Activated naive CD8-positive, alpha-beta T cell treated with anti-CD3 and anti-CD28 coated beads, Interleukin-2, amount 50 U/mL, for 24 hours (primary cell): ENCODE results near the gene ADAMTSL4.
"Not testable (repeated sequence)": the region's sequence is repeated elsewhere in the genome, so short reads cannot be mapped to it uniquely, and the experiment has no call there.

ENCODE experiments used
- ATAC-seq: fragments of 150-1000 bp; cut with Tn5 transposase; one replicate; pipeline ENCODE4 v1.10.0; 2021
- DNase-seq: peaks from one replicate; pipeline ENCODE4 v3.0.0; 2021
- H3K27ac Mint-ChIP-seq: one replicate; pipeline ENCODE4 v1.8.0; 2021; ENCODE audit warnings: mild to moderate bottlenecking, mixed read lengths
- H3K27me3 Mint-ChIP-seq: one replicate; pipeline ENCODE4 v1.8.0; 2021; ENCODE audit warnings: mixed read lengths
- H3K36me3 Mint-ChIP-seq: one replicate; pipeline ENCODE4 v1.8.0; 2021; ENCODE audit warnings: low read depth, mixed read lengths
- H3K4me1 Mint-ChIP-seq: one replicate; pipeline ENCODE4 v1.8.0; 2021; ENCODE audit warnings: mixed read lengths
- H3K4me3 Mint-ChIP-seq: one replicate; pipeline ENCODE4 v1.8.0; 2021; ENCODE audit warnings: mild to moderate bottlenecking, moderate library complexity, mixed read lengths
- H3K9me3 Mint-ChIP-seq: one replicate; pipeline ENCODE4 v1.8.0; 2021; ENCODE audit warnings: mixed read lengths

ADAMTSL4 gene

DNA sequence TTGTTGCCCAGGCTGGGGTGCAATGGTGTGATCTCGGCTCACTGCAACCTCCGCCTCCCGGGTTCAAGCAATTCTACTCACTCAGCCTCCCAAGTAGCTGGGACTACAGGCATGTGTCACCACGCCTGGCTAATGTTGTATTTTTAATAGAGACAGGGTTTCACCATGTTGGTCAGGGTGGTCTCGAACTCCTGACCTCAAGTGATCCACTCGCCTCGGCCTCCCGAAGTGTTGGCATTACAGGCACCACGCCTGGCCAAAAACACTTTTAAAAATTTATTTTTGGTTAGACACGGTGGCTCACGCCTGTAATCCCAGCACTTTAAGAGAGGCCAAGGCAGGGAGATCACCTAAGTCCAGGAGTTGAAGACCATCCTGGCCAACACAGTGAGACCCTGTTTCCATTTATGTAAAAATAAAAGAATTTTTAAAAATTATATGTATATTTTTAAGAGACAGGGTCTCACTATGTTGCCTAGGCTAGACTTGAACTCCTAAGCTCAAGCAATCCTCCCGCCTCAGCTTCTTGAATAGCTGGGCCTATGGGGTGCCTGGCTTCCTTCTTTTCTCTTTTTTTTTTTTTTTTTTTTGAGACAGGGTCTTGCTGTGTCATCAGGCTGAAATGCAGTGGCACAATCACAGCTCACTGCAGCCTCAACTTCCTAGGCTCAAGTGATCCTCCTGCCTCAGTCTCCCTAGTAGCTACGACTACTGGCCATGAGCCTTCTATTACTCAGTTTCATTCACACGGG, 16.2 kb downstream of the ADAMTSL4 start:
- ATAC-seq, H3K27me3 Mint-ChIP-seq, H3K9me3 Mint-ChIP-seq, H3K4me3 Mint-ChIP-seq, DNase-seq: not testable (repeated sequence)
- peak overlapping the region; percentile 98 for H3K27ac Mint-ChIP-seq
- H3K4me1 Mint-ChIP-seq, result peaks cover 87% of the 10 kb centered on the region
- H3K36me3 Mint-ChIP-seq, result peaks cover 13% of the 10 kb centered on the region

DNA sequence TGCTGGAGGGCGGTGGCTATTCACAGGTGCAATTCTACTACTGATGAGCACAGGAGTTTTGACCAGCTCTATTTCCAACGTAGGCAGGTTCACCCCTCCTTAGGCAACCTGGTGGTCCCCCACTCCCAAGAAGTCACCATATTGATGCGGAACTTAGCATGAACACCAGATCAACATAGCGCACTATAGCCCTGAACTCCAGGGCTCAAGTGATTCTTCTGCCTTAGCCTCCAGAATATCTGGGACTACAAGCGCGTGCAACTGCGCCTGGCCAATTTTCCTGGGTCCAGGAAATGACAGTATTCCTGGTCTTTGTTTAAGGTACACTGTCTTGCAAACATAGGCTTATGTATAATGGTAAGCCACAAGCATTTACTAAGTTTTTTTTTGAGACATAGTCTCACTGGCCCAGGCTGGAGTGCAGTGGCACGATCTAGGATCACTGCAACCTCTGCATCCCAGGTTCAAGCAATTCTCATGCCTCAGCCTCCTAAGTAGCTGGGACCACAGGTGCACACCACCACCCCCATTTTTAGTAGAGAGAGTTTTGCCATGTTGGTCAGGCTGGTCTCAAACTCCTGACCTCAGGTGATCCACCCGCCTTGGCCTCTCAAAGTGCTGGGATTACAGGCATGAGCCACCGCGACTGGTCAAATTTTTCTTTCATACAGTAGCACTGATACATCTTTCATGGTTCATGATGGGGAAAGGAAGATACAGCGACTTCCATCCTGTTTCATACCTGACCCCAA, 17.6 kb downstream of the ADAMTSL4 start:
- H3K9me3 Mint-ChIP-seq, result no peaks in the 10 kb centered on the region
- peak overlapping the region; percentile 97 for H3K27ac Mint-ChIP-seq
- no peak for ATAC-seq
- H3K4me1 Mint-ChIP-seq, result peaks cover 93% of the 10 kb centered on the region
- H3K36me3 Mint-ChIP-seq, result peaks cover 25% of the 10 kb centered on the region
- no peaks in the 10 kb centered on the region for H3K27me3 Mint-ChIP-seq
- peak overlapping the region; percentile 76 for H3K4me3 Mint-ChIP-seq
- DNase-seq, result no peak

GRCh38 chr1:150567341-150567716, 18.1 kb downstream of the ADAMTSL4 start:
- no peaks in the 10 kb centered on the region for H3K9me3 Mint-ChIP-seq
- ATAC-seq, result peak; percentile 38
- H3K36me3 Mint-ChIP-seq, result peaks cover 30% of the 10 kb centered on the region
- H3K27ac Mint-ChIP-seq, result peak overlapping the region; percentile 97
- DNase-seq, result peak; percentile 57
- H3K4me1 Mint-ChIP-seq, result peaks cover 97% of the 10 kb centered on the region
- no peaks in the 10 kb centered on the region for H3K27me3 Mint-ChIP-seq
- peak overlapping the region; percentile 76 for H3K4me3 Mint-ChIP-seq

DNA sequence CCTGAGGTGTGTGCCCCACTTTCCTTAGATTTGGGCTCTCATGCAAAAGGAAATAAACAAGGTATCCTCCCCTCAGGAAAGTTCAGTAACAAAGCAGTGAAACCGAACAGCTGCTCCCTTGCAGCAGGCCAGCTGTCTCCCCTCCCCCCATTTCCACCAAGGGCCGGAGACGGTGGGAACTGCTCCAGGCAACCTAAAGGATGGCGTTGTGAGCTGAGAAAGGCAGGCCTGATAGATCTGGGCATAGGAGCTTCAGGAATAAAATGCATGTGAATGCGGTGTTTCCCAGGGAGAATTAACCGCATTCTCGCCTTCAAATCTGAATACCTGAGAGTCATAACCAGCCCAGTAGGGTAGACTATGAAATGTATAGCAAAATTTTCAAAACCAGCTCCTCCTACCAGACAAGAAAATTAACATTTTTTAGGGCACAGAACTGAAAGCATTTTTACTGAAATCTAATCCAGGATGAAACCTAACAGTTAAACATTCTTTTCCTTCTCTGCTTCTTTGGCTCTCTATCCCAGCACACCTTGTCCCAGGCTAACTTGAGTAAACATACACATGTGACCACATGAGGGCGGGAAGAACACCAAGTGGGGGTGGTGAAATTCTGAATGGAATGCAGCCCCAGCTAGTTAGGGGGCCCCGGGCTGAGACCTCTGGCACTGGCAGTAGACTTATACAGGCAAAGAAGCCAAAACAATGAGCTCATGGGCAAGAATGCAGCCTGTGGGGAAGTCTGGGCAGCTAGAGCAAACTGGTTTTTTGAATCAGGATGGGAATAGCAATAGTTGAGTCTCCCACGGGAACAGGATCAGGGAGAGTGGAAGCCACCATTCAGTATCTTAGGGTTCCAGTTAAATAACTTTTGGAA, 18.7 kb downstream of the ADAMTSL4 start:
- Mint-ChIP-seq H3K9me3 (no peaks in the 10 kb centered on the region), H3K36me3 (peaks cover 36% of the 10 kb centered on the region), H3K4me1 (peaks cover 97% of the 10 kb centered on the region), H3K27me3 (no peaks in the 10 kb centered on the region), H3K4me3 (peak overlapping the region; percentile 76), H3K27ac (peak overlapping the region; percentile 97)
- DNase-seq (peak; percentile 61), ATAC-seq (peak; percentile 16)

DNA sequence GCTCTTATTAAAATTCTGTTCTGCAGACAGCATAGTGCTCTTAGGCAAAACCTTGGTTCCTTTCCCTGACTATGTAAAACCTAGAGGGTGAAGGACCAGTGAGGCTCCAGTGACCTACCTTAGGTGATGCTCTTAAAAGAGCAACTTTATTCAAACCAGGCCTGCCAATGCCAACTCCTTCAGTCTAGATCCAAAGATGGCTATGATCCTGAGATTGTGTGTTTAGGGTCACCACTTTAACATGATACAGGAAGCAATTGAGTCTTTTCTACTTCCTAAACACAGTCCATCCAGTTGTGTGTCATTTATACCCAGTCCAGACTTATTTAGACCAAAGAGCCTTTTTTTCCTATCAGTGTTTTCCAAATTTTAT, 19.4 kb downstream of the ADAMTSL4 start:
- DNase-seq (no peak), ATAC-seq (no peak)
- Mint-ChIP-seq H3K4me3 (peak overlapping the region; percentile 76), H3K27ac (peak overlapping the region; percentile 97), H3K27me3 (no peaks in the 10 kb centered on the region), H3K4me1 (peaks cover 97% of the 10 kb centered on the region), H3K36me3 (peaks cover 42% of the 10 kb centered on the region), H3K9me3 (no peaks in the 10 kb centered on the region)

DNA sequence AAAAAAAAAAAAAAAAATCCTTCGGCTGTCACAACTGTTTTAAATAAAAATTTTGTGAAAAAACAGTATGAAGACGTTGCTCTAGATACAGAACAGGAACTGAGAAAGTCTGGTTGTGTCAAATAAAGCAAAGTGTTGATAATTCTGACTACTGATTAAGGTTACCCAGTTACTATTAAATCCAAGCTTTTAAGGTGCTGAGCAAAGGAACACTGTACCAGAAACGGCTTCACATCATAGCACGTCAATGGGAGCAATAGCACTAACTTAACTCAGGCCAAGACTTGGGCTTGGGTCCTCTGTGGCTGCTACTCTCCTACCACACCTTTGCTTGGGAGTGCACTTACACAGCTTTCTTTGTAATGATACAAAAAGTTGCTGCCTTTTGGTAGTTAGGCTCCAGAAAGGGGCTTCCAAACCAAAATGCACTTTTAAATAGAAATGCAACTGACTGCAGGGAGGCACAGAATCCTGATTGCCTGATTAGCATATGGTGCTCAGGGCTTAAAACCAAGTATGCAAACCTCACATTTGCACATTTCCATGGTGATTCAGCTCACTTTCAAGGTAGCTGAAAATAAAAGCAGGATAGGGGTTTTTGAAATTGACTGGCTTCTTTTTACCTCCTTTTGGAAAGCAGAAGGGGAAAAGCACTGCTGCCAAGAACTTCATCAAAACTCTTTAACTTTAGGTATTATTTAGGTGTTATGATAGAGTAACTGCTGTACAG, 23.9 kb downstream of the ADAMTSL4 start:
- H3K36me3 Mint-ChIP-seq, result peaks cover 81% of the 10 kb centered on the region
- no peak for DNase-seq

DNA sequence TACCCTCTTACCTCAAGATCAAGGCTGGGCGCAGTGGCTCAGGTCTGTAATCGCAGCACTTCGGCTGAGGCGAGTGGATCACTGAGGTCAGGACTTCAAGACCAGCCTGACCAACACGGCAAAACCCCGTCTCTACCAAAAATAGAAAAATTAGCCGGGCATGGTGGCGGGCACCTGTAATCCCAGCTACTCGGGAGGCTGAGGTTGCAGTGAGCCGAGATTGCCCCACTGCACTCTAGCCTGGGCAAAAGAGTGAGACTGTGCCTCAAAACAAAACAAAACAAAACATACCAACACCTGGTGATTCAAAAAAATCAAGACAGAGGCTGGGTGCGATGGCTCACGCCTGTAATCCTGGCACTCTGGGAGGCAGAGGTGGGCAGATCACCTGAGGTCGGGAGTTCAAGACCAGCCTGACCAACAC, 24.5 kb downstream of the ADAMTSL4 start:
- peak overlapping the region; percentile 91 for H3K27ac Mint-ChIP-seq
- peak; percentile 1 for ATAC-seq
- H3K4me3 Mint-ChIP-seq, result peak overlapping the region; percentile 100
- not testable (repeated sequence) for H3K9me3 Mint-ChIP-seq, H3K27me3 Mint-ChIP-seq, DNase-seq
- H3K36me3 Mint-ChIP-seq, result peaks cover 87% of the 10 kb centered on the region
- peaks cover 76% of the 10 kb centered on the region for H3K4me1 Mint-ChIP-seq

More for the DNA sequence above, 23.9 kb downstream of the ADAMTSL4 start:
- H3K27me3 Mint-ChIP-seq, result no peaks in the 10 kb centered on the region
- H3K4me3 Mint-ChIP-seq, result peak overlapping the region; percentile 100
- peak overlapping the region; percentile 91 for H3K27ac Mint-ChIP-seq
- peaks cover 80% of the 10 kb centered on the region for H3K4me1 Mint-ChIP-seq
- H3K9me3 Mint-ChIP-seq, result no peaks in the 10 kb centered on the region
- peak; percentile 25 for ATAC-seq

DNA sequence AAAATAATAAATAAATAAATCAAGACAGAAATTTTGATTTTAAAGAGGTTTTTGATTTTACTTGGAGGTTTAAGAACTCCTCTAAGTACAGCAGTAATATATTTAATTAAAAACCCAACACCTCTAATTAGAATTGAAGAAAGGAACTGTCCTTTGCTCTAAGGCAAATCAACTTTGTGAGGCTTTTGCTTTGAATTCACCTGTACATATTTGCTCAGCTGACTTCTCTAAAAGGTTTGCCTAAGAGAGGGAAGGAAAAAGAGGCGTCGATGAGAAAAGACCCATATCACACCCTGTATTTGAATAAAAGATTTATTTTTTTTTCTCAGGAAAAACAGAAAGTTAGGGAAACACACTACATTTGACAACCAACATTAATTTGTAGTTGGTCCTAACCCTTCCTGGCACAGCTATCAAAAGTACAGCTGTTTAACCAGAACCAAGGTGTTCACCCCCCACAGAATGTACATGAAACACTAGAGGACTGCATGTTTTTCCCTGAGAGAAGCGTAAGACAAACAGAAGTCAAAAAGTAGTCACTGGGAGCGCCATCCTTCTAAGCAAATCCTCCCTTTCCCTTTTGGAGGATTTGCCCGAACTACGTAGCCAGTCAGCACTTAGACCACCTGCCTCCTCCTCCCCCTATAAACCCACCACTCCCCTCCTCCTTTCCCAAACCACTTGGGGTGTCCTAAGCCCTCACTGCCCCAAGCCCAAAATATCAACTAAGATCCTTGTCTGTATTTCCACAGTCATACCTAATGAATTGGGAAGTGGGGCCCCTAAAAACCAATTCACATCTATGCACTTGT, 25.3 kb downstream of the ADAMTSL4 start:
- Mint-ChIP-seq H3K27me3 (peaks cover 3% of the 10 kb centered on the region), H3K4me3 (peak overlapping the region; percentile 100), H3K4me1 (peaks cover 68% of the 10 kb centered on the region), H3K36me3 (peaks cover 92% of the 10 kb centered on the region), H3K27ac (peak overlapping the region; percentile 99), H3K9me3 (no peaks in the 10 kb centered on the region)
- ATAC-seq (no peak), DNase-seq (no peak)

GRCh38 chr1:150575072-150575489, 25.9 kb downstream of the ADAMTSL4 start:
- Mint-ChIP-seq H3K27me3 (peaks cover 3% of the 10 kb centered on the region), H3K27ac (peak overlapping the region; percentile 99), H3K4me3 (peak overlapping the region; percentile 100), H3K9me3 (no peaks in the 10 kb centered on the region), H3K36me3 (peaks cover 87% of the 10 kb centered on the region), H3K4me1 (peaks cover 63% of the 10 kb centered on the region)
- no peak for DNase-seq
- no peak for ATAC-seq

DNA sequence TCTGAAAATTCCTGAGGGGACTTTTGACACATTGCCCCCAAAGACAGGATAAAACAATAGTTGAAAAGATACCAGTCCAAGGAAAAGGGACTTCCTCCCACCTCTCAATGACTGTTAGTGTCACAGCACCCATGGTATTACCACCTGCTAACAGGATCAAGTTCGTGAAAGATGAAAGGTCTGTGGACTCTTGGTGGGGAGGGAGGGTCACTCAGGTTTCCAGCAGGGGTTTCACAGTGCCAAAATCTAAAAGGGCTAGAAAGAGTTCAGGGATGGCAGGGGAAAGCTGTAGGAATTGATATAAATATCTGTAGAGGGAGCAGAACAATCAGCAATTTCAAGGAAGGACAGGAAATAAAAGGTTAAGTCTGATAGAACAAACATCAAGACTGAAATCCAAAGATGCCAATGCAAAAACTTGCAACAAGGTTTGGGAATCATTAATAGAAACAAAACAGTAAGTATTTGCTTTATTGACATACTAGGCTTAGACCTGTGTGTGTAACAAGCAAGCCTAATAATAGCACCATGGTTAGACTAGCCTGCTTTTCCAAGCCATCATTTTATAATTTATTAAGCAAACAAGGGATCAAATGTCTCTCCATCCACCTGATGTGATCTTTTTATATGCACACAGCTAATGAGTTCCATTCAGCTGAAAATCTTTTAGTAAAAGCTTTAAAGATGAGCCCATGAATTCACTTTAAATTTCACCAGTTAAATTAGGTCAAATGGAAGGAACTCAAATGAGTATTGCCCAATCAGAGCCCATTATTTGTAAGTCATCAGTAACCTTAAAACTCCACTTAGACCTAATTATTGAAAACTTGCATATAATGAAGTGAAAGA, 26.5 kb downstream of the ADAMTSL4 start:
- H3K27me3 Mint-ChIP-seq, result peaks cover 3% of the 10 kb centered on the region
- H3K9me3 Mint-ChIP-seq, result no peaks in the 10 kb centered on the region
- peaks cover 63% of the 10 kb centered on the region for H3K4me1 Mint-ChIP-seq
- ATAC-seq, result no peak
- DNase-seq, result no peak
- H3K27ac Mint-ChIP-seq, result peak overlapping the region; percentile 99
- H3K4me3 Mint-ChIP-seq, result peak overlapping the region; percentile 100
- H3K36me3 Mint-ChIP-seq, result peaks cover 80% of the 10 kb centered on the region

DNA sequence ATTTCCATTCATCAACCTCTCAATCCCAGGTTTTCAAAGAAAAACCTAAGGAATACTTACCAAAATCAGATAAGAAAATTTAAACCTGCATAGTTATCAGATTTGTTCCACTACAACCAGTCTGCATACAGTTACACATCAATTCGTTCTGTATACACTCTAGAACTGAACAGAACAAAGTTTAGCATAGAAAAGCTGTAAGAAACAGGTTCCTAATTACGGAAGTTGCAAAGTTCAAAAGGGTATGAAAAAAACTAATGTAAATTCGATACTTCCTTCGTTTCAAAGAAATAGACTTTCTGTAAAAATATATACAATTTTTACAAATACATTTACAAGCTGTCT, 27.1 kb downstream of the ADAMTSL4 start:
- peaks cover 62% of the 10 kb centered on the region for H3K4me1 Mint-ChIP-seq

GRCh38 chr1:150576794-150577556, 27.8 kb downstream of the ADAMTSL4 start:
- Mint-ChIP-seq H3K4me1 (peaks cover 55% of the 10 kb centered on the region), H3K27me3 (peaks cover 3% of the 10 kb centered on the region), H3K4me3 (peak overlapping the region; percentile 100), H3K36me3 (peaks cover 70% of the 10 kb centered on the region), H3K9me3 (no peaks in the 10 kb centered on the region), H3K27ac (peak overlapping the region; percentile 99)
- no peak for DNase-seq
- ATAC-seq, result no peak

More for the DNA sequence above, 27.1 kb downstream of the ADAMTSL4 start:
- Mint-ChIP-seq H3K36me3 (peaks cover 74% of the 10 kb centered on the region), H3K4me3 (peak overlapping the region; percentile 100), H3K9me3 (no peaks in the 10 kb centered on the region), H3K27me3 (peaks cover 3% of the 10 kb centered on the region), H3K27ac (peak overlapping the region; percentile 99)
- ATAC-seq, result no peak
- no peak for DNase-seq
